PC-9 (cell line): Measurements from ENCODE around the gene KRT38.

Source experiments
- CTCF ChIP-seq: fragments of 200-600 bp; sonication (generic); conservative IDR thresholded peaks from 2 replicates; pipeline ENCODE4 v1.6.1; 2017; ENCODE audit warnings: mixed run types, antibody characterized with exemption, mild to moderate bottlenecking, moderate library complexity
- EZH2 ChIP-seq: fragments of 200-600 bp; sonication (generic); IDR thresholded peaks from 2 replicates; pipeline ENCODE4 v1.8.0; 2017; ENCODE audit warnings: antibody characterized with exemption, low read depth

GRCh38 chr17:41418116-41418860 lies 22.5 kb downstream of the KRT38 start:
- TF ChIP-seq CTCF (no peak), EZH2 (no peak)
